ENCODE measurements around the gene DCK. TPM values are rescaled to one million over a fixed set of nuclear protein-coding genes. Genes with fewer than 3 reads are reported as not detected.
"Not testable (repeated sequence)": the region's sequence is repeated elsewhere in the genome, so short reads cannot be mapped to it uniquely, and the experiment has no call there.

DCK gene
- total and polyA plus RNA-seq, 2 of the 4 experiments (the other 2 are of a cell fraction) = 7.0 to 8.9 TPM

GRCh38 chr4:70999639-71000038 lies 6.2 kb downstream of the DCK start:
- not testable (repeated sequence) for BruUV-seq (replicated peaks)

GRCh38 chr4:71001363-71001762 lies 7.9 kb downstream of the DCK start:
- H3K4me3 ChIP-seq (ENCODE audit: insufficient read depth, low read depth, low read length); H2BK15ac ChIP-seq (ENCODE audit: low read depth, low read length); POLR2A ChIA-PET (ENCODE audit: unreplicated experiment); H3K27me3 ChIP-seq (ENCODE audit: control insufficient read depth, insufficient read depth, low read length); H3K27ac ChIP-seq (ENCODE audit: insufficient read depth, low read length); H4K8ac ChIP-seq (ENCODE audit: low read depth in 2 of 2, low read length in 2 of 2); H3K14ac ChIP-seq (replicated peaks; ENCODE audit: low read depth, low read length); H2AFZ ChIP-seq (replicated peaks; ENCODE audit: low read length, poor library complexity); H2AK9ac ChIP-seq (replicated peaks; ENCODE audit: low read depth, low read length, poor library complexity); intact Hi-C loops (cut with micrococcal nuclease); ATAC-seq (ENCODE audit: low read depth); dilution Hi-C loops (cut with HindIII; ENCODE audit: low sequenced_read_pairs, unreplicated experiment); H4K20me1 ChIP-seq (ENCODE audit: insufficient read depth, low read length); H3K56ac ChIP-seq (ENCODE audit: extremely low read depth, insufficient read depth, low read length); H3K4me2 ChIP-seq (ENCODE audit: low read depth, low read length); H3K36me3 ChIP-seq (ENCODE audit: control insufficient read depth, insufficient read depth, low read length); H4K91ac ChIP-seq (ENCODE audit: insufficient read depth, low read depth, low read length); DNase-seq; H3K18ac ChIP-seq (ENCODE audit: low read depth, low read length); H3K4ac ChIP-seq (ENCODE audit: low read depth, low read length); H3K9me1 ChIP-seq (ENCODE audit: insufficient read depth, low read length); H2BK20ac ChIP-seq (ENCODE audit: low read depth, low read length); H3K23ac ChIP-seq (ENCODE audit: low read depth, low read length); BruUV-seq (replicated peaks); in situ Hi-C loops (cut with MboI; ENCODE audit: low sequenced_read_pairs); H4K5ac ChIP-seq (ENCODE audit: low read depth, low read length); H2BK120ac ChIP-seq (ENCODE audit: low read depth, low read length); H3K9ac ChIP-seq (ENCODE audit: low read depth, low read length); H2BK5ac ChIP-seq (ENCODE audit: low read depth, low read length, poor library complexity, severe bottlenecking); H2AK5ac ChIP-seq (ENCODE audit: low read depth, low read length); H3K4me1 ChIP-seq (ENCODE audit: control insufficient read depth, insufficient read depth, low read length); CTCF ChIA-PET; H3K9me3 ChIP-seq (ENCODE audit: control insufficient read depth, insufficient read depth, low read length): not testable (repeated sequence)
- 100% methylated on average over 3 of the region's 4 CpGs; no CpG with 5 or more reads in 1 of the 2 experiments for WGBS, 2 experiments (ENCODE audit: extremely low coverage in 2 of 2, insufficient read length in 1 of 2)
- peaks cover 4 to 32% of the 10 kb centered on the region in 2 experiments for H3K79me1 ChIP-seq (ENCODE audit: low read depth in 1 of 2, low read length in 2 of 2)

More at GRCh38 chr4:70999639-71000038, 6.2 kb downstream of the DCK start:
- intact Hi-C loops (cut with micrococcal nuclease) = loop anchor here (10.0 kb wide), 1 partner anchor 185 kb away; no protein-coding TSS in a partner anchor
- H3K9me1 ChIP-seq (ENCODE audit: insufficient read depth, low read length); H2BK120ac ChIP-seq (ENCODE audit: low read depth, low read length); H4K5ac ChIP-seq (ENCODE audit: low read depth, low read length); H2BK5ac ChIP-seq (ENCODE audit: low read depth, low read length, poor library complexity, severe bottlenecking); H3K14ac ChIP-seq (replicated peaks; ENCODE audit: low read depth, low read length); H2AK9ac ChIP-seq (replicated peaks; ENCODE audit: low read depth, low read length, poor library complexity); H3K4ac ChIP-seq (ENCODE audit: low read depth, low read length); H3K4me2 ChIP-seq (ENCODE audit: low read depth, low read length); ATAC-seq (ENCODE audit: low read depth); H2AFZ ChIP-seq (replicated peaks; ENCODE audit: low read length, poor library complexity); H4K20me1 ChIP-seq (ENCODE audit: insufficient read depth, low read length); H3K56ac ChIP-seq (ENCODE audit: extremely low read depth, insufficient read depth, low read length); H2AK5ac ChIP-seq (ENCODE audit: low read depth, low read length); H4K8ac ChIP-seq (ENCODE audit: low read depth in 2 of 2, low read length in 2 of 2); H3K4me3 ChIP-seq (ENCODE audit: insufficient read depth, low read depth, low read length); H3K23ac ChIP-seq (ENCODE audit: low read depth, low read length); DNase-seq; H3K36me3 ChIP-seq (ENCODE audit: control insufficient read depth, insufficient read depth, low read length); CTCF ChIA-PET; H3K4me1 ChIP-seq (ENCODE audit: control insufficient read depth, insufficient read depth, low read length); H3K9ac ChIP-seq (ENCODE audit: low read depth, low read length); H2BK15ac ChIP-seq (ENCODE audit: low read depth, low read length); H3K18ac ChIP-seq (ENCODE audit: low read depth, low read length); H2BK20ac ChIP-seq (ENCODE audit: low read depth, low read length); H3K9me3 ChIP-seq (ENCODE audit: control insufficient read depth, insufficient read depth, low read length); H4K91ac ChIP-seq (ENCODE audit: insufficient read depth, low read depth, low read length); dilution Hi-C loops (cut with HindIII; ENCODE audit: low sequenced_read_pairs, unreplicated experiment); H3K27ac ChIP-seq (ENCODE audit: insufficient read depth, low read length); H3K27me3 ChIP-seq (ENCODE audit: control insufficient read depth, insufficient read depth, low read length): not testable (repeated sequence)
- in situ Hi-C loops (cut with MboI; ENCODE audit: low sequenced_read_pairs) = loop anchor here (10.0 kb wide), 1 partner anchor 165 kb away; the partner anchor contains the start of gene GRSF1
- H3K79me1 ChIP-seq (ENCODE audit: low read depth in 1 of 2, low read length in 2 of 2) = peaks cover 9 to 44% of the 10 kb centered on the region in 2 experiments
- POLR2A ChIA-PET (ENCODE audit: unreplicated experiment) = interaction anchor here (0.5 kb wide), 1 partner anchor 10 kb away, joined by 4 read pairs; no protein-coding TSS in a partner anchor
